HPDE6-E6E7 (cell line): Measurements from ENCODE around the gene ENPP4.
"Not testable (repeated sequence)": the region's sequence is repeated elsewhere in the genome, so short reads cannot be mapped to it uniquely, and the experiment has no call there.

ENCODE experiments used
- DNase-seq: peaks from one replicate; pipeline ENCODE4 v3.0.0; 2011; ENCODE audit warnings: missing footprints; ENCODE audit errors: extremely low spot score

ENPP4 gene

DNA sequence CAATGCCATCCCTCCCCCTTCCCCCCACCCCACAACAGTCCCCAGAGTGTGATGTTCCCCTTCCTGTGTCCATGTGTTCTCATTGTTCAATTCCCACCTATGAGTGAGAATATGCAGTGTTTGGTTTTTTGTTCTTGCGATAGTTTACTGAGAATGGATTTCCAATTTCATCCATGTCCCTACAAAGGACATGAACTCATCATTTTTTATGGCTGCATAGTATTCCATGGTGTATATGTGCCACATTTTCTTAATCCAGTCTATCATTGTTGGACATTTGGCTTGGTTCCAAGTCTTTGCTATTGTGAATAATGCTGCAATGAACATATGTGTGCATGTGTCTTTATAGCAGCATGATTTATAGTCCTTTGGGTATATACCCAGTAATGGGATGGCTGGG, 1.5 kb downstream of the ENPP4 start:
- DNase-seq, result not testable (repeated sequence)

DNA sequence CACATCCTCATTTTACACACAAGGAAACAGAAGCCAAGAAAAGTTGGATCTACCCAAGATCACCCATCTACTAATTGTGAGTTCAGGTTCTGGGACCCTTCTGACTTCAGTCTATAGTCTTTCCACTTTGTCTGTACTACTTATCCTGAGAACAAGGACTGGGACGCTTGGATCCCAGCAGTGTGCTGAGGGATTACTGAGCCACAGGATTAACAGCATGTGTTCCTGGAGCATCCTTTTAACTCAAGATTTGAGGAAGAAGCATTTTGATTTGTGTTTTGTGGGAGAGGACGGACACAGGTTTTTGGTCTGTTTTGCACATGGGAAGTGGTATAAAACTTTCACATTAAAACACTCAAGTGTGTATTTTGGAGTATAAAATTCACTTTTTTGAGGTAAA, 4.4 kb downstream of the ENPP4 start:
- DNase-seq, result no peak

DNA sequence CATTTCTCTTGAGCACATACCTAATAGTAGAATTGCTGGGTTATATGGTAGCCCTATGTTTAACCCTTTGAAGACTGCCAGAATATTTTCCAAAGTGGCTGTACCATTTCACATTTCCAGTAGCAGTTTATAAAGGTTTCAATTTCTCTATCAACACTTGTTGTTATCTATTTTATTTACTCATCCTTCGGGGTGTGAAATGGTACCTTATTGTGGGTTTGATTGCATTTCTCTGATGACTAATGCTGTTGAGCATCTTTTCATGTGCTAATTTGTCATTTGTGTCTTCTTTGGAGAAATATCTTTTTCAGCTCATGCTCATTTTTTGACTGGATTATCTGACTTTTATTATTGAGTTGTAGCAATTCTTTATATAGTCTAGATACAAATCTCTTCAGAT, 5.4 kb downstream of the ENPP4 start:
- no peak for DNase-seq

DNA sequence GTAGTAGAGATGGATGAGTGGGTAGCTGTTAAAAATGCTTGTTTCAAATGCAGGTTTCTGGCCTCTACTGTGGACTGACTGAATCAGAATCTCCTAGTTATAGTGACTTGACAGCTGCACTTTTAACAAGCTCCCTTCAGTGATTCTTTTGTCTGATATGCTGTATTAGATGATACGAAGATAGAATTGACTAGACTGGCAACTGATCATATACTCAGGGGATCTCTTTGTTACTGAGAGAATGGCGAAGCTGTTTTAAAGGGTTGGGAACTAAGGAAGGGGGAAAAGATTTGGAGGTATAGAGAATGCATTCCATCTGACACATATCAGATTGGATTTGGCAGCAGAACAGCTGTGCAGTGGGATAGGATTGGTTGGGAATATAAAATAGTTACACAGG, 7.0 kb downstream of the ENPP4 start:
- no peak for DNase-seq

DNA sequence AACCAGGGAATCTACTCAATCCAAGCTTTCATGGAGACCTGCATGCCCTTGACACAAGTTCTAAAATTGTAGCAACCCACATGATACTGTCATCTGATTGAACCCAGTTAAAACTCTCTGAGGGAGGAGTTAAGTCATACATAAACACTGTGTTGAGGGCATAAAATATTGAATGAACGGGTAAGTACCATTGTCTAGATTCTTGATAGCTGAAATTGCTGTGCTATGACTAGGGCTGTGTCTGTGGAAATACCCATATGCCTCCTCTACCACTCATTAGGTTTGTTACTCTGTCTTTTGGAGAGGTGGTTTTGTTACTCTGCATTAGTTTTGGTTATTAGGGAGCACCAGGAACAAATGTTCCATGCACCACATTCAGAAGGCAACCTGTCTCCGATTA, 7.6 kb downstream of the ENPP4 start:
- no peak for DNase-seq

DNA sequence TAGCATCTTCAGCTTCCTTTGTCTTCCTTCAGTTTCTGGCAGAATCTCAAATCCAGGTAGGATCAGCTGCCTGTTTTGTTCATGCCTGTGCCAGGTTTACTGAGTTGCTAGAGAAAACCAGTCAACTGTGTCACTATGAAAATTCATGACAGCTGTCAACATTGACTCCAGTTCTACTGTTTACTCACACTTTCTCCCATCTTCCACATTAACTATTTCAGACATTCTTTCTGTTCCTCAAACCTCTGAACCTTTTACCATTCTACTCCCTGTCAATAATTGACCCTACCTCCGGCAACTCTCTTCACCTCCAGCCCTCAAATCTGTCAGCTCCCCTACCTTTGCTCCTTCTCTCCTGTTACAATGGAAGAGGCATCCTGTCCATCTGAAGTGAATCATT, 8.5 kb downstream of the ENPP4 start:
- DNase-seq, result no peak

DNA sequence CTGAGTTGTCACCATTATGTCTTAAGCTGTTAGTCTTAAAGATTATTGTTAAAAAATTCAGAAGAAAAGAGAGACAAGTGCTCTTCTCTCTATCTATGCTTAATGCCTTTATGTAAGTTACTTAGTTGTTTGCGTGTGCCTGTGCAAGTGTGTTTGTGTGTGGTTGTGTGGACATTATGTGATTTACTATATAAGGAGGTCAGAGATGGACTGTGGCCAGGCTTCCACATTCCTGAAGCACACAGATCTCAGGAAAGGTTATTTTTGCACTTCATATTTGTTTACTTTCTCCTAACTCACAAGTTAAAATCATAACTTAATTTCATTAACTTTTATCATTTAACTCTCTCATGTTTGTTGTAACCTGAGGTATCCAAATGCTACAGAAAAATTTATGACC, 14.5 kb downstream of the ENPP4 start:
- no peak for DNase-seq

DNA sequence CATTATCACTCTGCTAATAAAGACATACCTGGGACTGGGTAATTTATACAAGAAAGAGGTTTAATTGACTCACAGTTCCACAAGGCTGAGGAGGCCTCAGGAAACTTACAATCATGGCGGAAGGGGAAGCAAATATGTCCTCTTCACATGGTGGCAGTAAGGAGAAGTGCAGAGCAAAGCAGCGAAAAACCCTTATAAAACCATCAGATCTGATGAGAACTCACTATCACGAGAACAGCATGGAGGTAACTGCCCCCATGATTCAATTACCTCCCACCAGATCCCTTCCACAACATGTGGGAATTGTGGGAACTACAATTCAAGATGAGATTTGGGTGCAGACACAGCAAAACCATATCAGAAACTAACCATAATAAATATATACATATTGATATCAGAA, 19.3 kb downstream of the ENPP4 start:
- not testable (repeated sequence) for DNase-seq

DNA sequence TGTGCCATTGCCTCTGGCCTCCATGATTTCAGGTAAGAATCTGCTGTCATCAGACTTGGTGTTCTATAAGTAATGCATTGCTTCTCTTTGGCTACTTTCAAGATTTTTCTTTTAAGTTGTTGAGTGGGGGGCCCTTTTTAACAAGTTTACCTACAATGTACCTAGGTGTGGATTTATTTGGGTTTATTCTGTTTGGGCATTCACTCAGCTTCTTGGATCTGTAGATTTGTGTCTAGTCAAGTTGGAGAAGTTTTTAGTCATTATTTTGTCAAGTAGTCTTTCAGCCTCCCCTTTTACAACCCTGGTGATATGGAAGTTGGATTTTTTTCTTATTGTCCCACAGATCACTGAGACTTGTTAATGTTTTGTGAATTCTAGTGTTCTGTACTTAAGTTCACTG, 26.9 kb downstream of the ENPP4 start:
- DNase-seq, result no peak

DNA sequence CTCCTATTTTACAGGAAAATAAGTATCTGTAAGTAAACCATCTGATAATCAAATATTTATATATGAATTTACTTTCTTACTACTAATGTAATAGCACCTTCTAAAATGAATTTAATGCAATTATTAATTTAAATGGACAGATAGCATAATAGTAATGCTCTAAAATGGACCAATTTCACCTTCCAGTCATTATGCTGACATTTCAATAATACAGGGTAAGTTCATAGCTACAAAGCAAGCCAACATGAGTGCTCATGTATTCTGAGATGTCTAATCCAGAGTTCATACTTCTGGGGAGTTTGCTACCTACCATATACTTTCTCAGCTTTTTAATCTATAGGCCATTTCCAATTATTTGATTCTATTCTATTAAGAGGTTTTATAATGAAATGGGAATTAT, 29.4 kb downstream of the ENPP4 start:
- DNase-seq, result no peak

DNA sequence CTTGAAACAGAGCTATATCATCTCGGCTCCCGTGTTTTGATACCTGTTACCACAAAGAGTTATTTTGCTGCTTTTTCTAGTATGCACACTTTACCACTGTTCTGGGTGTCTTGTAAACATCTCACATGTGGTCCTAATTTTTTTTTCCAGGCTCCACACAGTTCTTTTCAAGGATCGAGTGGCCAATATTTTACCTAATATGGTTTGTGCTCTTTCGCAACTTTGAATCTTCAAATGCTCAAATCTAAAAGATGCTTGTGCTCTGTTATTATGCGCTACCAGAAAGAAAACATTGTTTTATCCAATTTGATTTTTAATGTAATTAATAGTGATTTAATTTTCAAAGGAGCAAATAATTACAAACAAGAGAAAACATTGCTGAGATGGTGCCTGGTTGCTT, 30.3 kb downstream of the ENPP4 start:
- DNase-seq, result no peak

DNA sequence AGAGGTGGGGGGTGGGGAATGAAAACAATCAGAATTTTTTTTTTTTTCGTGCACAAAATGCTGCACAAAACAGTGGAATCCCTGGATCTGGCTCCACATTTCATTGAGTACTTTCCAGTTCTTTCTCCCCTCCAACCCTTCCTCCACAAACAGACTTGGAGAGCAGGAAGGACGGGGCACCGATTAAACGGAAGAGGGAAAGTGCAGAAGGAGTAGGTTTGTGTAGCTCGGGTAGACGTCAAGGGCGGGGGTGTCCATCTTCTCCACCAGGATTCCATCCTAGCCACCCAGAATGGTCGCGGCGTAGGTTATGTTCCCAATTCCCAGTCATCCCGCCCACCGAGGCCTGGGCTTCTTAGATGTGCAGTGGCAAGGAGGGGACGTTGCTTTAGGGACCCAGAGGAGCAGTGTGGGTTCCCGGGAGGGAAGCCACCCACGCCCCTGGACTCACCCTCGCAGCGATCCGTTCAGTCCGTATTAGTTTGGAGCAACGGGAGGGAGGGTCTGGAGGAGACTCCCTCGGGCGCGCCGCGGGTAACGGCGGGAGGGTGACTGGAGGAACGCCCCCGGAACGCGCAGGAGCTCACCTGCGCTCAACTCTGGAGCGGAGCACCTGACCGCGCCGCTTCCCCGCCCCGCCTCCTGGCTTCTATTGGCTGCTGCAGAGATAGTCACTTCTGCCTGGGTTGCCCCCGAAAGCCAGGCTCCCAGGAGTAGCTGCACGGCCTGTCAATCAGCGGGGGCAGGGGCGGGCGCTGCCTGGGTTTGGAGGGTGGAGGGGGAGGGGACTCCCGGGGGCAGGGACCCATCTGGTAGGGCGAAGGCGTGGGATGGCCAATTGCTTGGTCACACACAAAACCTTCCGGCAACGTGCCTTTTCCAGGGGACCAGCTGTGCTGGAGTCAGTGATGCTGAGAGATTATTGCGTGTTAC, 40.8 kb downstream of the ENPP4 start, which contains the start of gene ENPP5:
Gene ENPP5 (minus strand): TSS at position 624 of the 933 bp plus-strand sequence. CDS start 2,718 bp downstream, outside the sequence.
- DNase-seq, result peak; percentile 77

DNA sequence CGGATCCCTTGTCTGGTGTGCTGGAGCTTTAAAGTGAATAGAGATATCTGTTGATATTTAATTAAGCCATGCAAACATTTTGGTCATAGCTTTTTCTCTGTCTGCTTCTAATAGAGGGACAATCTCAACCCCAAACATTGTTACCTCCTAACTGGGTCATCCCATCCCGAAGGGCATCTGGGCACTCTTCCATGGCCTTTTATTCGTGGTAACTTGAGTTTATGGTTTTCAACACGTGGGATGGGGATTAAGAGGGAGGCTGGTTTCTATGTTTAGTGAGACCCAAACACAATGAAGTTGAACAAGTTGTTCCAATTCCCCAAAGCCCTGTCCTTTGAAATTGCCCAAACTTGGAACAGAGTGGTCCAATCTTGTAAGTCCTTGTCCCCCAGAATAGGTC, 42.4 kb downstream of the ENPP4 start:
- DNase-seq, result no peak

DNA sequence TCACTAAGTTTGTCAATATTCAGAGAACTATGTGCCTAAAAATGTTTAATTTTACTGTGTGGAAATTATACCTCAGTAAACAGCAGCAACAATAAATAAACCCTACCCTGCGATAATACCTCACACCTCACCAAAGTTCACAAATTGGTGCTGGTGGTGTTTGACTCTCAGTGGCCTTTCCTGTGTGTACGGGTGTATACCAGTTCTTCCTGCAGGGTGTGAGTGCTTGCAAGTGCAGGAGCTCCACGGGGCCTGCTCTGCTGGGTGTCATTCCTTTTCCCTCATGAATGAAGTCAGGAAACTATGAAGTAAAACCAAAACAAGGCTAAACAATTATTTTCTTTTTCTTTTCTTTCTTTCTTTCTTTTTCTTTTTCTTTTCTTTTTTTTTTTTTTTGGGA, 45.1 kb downstream of the ENPP4 start:
- DNase-seq, result no peak

DNA sequence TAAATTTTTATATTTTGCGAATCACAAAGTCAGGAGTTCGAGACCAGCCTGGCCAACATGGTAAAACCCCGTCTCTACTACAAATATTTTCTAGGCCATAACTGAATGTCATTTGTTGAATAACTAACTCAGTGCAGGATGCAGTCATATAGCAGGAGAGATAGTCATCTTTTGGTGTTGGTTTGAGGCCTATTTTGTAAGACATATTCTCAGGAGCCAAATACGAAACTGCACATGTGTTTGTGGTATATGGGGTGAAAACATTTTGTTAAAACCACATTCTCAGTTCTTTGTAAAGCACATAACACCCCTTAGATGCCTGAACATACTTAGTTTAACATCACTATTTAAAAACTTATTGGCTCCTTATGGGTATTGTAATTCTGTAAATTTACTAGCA, 45.7 kb downstream of the ENPP4 start:
- no peak for DNase-seq

DNA sequence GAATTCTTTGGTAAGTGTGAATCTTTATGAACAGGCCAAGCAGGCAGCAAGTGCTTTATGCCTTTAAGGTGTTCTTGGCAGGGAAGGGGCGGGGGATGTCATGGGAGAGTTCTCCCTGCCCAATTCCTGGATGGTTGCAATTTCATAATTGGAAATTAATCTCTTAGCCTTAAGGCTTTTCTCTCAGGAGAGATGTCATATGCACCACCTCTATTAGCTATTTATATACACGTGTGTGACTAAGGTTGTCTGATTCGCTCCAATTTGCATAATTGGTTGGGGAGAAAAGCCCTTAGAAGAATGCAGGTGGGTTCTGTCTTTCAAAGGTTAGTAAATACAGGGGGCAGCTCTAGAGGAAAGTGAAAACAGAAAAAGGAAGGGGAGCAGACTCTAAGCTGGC, 46.2 kb downstream of the ENPP4 start:
- no peak for DNase-seq

DNA sequence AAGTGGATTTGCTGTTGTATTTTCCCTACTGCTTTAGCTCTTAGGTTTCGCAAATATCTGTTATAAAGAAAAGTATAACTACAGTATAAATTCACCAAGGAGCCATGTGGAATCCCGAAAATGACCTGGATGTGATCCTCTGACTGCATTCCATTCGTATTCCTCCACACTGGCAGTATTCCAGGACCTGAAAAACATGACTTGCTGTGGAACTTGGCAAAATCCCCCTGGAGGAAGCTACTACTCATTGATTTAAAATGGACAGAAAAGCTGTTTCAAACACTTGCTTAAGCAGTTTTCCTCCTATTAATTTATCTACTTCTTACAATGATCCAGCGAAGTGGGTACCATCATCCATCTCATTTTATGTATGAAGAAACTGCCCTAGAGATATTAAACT, 54.3 kb downstream of the ENPP4 start:
- DNase-seq, result no peak

DNA sequence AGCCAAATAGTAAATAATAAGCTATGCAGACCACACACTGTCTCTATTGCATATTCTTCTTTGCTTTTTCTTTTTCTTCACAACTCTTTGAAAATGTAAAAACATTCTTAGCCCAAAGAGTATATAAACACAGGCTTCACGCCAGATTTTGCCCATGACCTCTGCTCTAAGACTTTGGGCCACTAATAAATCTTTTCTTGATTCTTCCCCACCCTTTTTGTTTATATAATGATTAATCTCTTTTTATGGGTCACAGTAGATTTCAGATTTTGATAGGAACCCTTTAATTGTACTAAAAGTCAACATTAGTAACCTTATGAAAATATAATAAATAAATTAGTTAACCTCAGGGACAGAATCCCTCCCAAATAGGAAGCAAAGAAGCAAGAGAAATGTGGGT, 56.8 kb downstream of the ENPP4 start:
- no peak for DNase-seq

DNA sequence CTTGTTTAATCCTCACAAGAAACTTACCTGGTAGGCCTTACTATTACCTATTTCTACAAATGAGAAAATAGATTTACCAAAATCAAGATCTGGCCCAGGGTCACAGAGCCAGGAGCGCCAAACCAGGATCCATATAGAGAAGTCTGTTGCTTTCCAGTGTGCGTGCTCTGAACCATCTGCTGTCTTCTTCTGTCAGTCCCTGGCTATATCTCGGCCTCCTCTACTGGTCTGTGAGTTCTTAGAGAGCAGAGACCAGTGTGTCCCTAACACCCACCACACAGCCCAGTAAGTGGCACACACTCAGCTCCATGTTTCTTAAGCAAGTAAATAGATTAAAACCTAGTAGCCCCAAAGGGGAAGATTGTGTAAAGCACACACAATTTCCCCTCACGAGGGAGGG, 59.9 kb downstream of the ENPP4 start:
- DNase-seq, result no peak

DNA sequence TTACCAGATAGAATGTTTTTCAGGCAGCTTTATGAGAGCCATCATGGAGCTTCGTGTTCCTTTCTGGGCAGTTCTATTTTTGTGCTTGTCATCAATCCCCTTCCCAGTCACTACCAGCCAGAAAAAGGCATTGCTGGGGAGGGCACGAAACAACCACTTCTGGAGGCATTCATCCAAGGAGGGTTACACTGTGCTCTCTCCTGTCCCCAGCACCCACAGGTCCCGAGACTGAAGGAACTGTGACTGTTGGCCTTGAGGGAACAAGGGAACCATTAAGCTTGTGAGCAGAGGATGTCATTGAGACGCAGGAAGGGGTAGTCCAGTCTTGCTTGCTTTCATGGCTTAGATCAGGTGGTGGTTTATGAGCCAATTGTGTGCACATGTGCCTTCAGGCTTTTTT, 61.1 kb downstream of the ENPP4 start:
- DNase-seq, result no peak

DNA sequence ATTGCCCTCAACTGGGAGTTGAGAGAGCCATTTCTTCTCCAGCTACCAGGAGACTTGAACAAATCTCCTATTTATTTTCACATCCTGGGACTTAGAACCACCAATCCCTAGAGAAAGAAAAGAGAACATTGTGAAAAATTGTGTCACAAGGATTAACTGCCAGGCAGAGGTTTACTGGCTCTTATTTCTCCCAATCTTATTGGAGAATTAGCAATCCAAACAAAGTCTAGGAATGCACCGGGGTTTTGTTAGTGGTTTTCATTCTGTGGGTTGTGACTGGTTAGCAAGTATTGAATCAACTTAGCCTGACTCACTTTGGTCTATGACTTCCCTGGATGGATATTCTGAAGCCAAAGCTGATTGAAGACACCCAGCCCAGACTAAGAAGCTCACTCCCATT, 62.2 kb downstream of the ENPP4 start:
- no peak for DNase-seq
